ENCODE results near the gene CPNE1.
"Not testable (repeated sequence)": the region's sequence is repeated elsewhere in the genome, so short reads cannot be mapped to it uniquely, and the experiment has no call there.

The CPNE1 gene

DNA sequence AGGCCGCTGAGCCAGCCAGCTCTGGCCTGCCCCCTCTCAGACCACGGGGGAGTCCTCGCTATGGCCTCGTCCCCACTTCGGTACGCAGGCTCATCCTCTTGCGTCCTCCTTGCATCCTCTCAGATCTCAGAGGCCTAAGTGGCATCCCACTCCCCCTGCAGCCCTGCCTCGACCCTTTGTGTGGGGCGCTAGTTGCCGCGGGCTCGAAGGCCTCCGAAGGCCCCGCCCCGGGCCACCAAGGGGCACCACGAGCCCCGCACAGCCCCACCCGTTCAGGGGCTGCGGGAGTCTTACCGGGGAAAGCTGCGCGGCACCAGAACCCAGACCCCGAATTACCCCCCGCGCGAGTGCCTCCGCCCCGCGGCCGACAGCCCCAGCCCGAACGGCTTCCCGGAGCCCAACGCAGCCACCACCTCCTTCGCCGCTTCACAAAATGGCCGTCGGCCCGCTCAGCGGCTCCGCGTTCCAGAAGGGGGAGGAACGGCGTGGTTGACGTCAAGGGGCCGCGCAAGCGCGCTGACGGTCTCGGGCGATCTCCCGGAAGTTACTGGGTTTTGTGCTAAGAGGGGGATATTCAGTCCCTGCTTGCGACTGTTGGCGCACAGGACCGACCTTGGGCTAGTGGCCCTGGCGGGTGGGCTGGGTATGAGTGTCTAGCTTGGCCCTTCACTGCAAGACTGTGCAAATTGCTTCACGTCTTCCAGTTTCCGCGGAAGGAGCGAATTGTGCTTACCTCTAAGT lies at the start of gene CPNE1, which contains the start of gene RBM12:
Gene CPNE1, minus strand, starts transcription at position 435 of the 741 bp plus-strand sequence. CDS start 31,977 bp downstream, outside the sequence.
Gene RBM12, minus strand, starts transcription at position 435 of the 741 bp plus-strand sequence. CDS start 9,578 bp downstream, outside the sequence.
- peak; percentile 93 for DNase-seq

- DNase-seq: no peak
Observed at GRCh38 chr20:35714127-35714526, 49.4 kb upstream of the CPNE1 start.

DNA sequence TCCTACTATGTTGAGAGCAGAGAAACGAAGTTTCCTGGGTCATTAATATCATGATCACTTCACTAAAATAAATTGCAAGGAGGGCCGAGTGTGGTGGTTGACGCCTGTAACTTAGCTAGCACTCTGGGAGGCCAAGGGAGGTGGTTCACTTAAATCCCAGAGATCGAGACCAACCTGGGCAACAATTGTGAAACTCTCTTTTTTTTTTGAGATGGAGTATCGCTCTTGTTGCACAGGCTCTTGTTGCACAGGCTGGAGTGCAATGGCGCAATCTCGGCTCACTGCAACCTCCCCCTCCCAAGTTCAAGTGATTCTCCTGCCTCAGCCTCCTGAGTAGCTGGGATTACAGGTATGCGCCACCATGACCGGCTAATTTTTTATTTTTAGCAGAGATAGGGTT lies 48.4 kb upstream of the CPNE1 start:
- DNase-seq: not testable (repeated sequence)

GRCh38 chr20:35711588-35712209 lies 47.0 kb upstream of the CPNE1 start:
- DNase-seq: no peak

DNA sequence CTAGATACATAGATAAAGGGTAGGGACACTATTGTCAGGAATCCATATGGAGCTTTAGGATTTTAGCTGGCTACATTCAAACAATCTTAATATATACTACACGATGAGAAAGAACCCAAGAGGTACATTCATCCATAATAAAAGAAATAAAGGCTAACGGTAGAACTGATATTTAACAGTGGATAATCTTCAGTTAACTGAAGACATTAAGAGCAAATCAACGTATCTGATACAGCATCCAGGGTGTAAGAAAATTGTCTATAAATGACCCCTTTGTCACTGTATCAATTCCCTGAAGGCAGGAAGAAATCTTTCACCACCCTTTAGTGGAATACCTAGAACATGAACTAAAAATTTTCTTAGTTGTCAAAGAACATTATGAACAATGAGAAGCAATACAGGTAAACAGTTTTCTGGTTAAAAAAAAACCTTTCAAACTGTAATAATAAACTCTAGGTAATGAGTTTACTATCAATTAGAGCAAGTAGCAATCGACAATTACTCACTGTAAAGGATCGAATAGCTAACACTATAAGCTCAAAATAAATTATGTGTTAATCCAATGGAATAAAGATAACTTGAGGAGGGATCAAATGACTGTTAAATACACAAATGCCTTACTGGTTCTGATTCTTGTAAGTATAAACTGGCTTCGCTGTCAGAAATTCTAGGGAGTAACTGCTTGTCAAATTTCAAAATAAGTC lies 46.3 kb upstream of the CPNE1 start:
- no peak for DNase-seq

DNA sequence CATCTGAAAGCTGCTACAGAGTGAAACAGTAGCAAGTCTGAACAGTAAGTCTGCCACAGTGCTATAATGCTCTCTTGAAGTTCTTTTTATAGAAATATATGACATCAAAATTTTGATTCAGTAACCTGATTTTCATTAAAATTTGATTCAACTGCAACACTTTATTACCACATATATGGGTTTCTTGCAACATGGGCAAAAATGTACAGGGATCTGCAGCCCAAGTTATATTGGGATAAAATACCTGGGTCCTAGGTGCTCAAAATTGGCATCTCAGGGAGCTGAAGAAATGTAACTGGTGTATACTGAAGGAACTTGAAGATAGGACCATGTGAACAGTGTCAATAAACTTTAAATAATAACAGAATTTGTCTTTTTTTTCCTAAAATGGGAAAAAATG lies 45.3 kb upstream of the CPNE1 start:
- DNase-seq: no peak

DNA sequence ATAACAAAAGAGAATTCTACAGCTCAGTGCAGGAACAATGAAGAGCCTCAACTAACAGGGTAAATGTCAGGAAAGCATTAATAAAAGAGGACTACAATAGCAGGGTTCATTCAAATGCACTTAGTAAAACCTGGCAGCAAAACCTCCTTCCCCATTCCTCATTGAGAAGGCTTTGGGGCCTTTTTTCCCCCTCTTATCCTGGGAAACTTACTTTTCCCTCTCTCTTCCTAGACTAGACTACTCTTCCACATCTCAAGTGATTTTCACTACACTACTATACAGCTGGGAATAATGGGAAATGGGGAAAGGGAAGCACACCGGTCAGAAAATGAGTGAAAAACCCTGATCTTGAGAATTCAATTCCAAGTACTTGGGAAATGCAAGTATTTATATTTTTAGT lies 44.6 kb upstream of the CPNE1 start:
- DNase-seq: no peak

GRCh38 chr20:35708502-35708901 lies 43.8 kb upstream of the CPNE1 start:
- DNase-seq: no peak

- DNase-seq: not testable (repeated sequence)
Observed at GRCh38 chr20:35706591-35707529, 42.2 kb upstream of the CPNE1 start.

DNA sequence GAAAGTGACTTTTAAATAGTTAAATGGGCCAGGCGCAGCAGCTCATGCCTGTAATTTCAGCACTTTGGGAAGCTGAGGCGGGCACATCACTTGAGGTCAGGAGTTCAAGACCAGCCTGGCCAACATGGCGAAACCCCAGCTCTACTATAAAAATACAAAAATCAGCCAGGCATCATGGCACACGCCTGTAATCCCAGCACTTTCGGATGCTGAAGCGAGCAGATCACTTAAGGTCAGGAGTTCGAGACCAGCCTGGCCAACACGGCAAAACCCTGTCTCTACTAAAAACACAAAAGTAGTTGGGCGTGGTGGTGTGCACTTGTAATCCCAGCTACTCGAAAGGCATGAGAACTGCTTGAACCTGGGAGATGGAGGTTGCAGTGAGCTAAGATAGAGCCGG lies 41.2 kb upstream of the CPNE1 start:
- not testable (repeated sequence) for DNase-seq

- no peak for DNase-seq
Observed at GRCh38 chr20:35704514-35705261, 40.0 kb upstream of the CPNE1 start.

GRCh38 chr20:35702824-35703695 lies 38.4 kb upstream of the CPNE1 start:
- DNase-seq: no peak

DNA sequence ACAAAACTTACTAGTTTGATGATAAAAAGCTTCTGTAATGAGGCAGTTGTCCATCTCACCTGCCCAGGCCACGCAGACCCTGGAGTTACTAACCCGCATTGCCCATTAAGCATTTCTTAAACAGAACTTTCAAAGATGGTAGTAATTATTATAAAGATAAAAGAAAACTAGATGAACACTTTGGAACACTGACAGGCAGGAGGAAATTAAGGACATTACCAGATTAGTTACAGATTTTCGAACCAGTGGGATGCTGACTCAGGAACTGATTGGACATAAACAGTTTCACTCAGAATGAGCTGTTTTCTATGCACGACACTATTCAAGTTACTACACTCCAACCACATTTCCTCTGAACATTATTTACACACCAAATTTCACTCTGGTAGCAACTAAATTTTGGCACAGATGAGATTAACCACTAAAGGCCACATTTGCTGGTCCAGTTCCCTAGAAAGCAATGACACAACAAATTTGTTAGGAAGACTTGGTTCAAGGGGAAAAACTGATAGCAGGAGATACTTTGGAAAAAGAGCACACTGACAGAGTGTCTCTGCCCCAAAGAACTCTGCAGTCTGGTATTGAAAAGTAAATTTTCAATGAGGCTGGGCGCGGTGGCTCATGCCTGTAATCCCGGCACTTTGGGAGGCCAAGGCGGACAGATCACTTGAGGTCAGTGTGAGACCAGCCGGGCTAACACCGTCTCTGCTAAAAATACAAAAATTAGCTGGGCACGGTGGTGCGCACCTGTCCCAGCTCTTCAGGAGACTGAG lies 37.5 kb upstream of the CPNE1 start:
- DNase-seq: no peak

- no peak for DNase-seq
Observed at GRCh38 chr20:35700625-35701148, 36.0 kb upstream of the CPNE1 start.

GRCh38 chr20:35699957-35700624 lies 35.4 kb upstream of the CPNE1 start:
- DNase-seq: no peak

DNA sequence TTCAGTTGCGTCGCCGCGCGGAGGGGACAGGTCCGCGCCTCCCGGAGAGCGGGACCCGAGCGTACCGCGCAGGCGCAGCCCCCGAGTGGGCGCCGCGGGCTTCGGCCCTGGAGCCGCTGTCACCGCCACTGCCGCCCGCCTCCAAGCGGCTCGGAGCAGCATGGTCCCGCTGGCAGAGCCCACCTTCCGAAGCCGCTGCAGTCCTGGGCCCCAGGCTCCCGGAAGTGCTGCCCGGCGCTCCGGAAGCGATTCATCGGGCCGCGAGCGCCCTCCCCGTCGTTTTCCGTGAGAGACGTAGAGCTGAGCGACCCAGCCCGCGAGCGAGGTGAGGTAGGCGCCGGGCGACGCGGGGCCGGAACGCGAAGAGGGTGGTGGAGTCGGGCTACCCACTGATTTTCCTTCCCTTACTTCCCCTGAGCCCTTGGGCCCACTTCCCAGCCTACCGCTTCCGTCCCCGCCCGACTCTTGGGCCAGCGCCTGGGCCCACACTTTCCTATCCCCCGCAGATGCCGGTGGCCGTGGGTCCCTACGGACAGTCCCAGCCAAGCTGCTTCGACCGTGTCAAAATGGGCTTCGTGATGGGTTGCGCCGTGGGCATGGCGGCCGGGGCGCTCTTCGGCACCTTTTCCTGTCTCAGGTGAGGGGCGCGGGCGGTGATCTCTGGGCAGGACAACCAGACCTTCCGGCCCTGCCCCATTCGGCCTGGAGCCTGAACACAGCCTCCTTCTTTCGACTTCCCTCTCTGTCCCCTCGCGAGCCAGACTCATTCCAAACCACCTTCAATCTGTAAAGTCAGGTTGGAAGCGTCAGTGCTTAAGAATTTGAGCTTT lies 34.6 kb upstream of the CPNE1 start, which contains the start of the genes NFS1 and ROMO1:
Gene NFS1, minus strand, starts transcription at position 226 of the 830 bp plus-strand sequence. Its CDS starts 64 bp downstream, at position 162.
Gene ROMO1, plus strand, starts transcription at position 279 of the 830 bp plus-strand sequence. Its CDS starts 228 bp downstream, at position 507.
- DNase-seq: peak; percentile 89

DNA sequence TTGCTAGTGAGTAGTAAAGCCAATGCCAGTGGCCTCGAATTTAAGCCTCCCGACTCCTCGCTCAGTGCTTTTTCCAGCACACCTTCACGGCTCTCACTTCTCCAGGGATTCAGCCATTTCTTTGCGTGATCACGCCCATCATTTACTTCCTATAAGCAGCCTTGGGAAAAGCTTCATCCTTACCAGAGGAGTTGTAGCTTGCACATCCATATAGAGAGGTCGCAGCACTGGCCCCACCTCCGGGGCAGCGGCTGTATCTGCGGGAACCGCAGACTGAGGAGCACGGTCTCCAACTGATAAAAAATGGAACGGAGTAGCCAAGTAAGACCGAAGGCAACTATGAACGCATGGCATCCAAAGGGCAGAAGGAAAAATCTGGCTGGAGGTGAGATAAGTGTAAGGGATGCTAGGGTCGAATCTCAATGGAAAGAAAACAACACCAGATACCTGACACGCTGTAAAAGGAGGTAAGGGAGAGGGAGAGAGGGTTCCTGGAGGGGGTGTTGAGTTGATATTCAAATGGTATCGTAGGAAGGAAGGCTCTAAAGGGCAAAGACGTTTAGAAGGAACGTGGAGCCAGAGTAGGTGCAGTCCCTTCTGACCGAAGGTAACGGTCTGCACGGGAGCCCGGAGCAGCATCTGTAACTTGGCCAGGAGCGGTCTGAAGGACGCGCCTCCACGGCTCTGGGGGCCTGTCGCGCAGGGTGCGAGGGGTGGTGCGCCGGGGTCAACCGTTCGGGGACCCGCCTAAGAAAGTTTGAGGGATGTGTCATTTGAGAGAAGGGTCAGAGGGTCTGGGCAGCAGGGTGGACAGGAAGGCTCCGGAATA lies 33.8 kb upstream of the CPNE1 start:
- no peak for DNase-seq
